ENCODE results near the gene TNFAIP8. TPM values are rescaled to one million over a fixed set of nuclear protein-coding genes. Genes with fewer than 3 reads are reported as not detected.

TNFAIP8 gene
- total RNA-seq, 2 donors from 2014 or later = 29.6 to 39.5 TPM

GRCh38 chr5:119385536-119386128, 29.8 kb downstream of the TNFAIP8 start:
- H3K4me1 Mint-ChIP-seq = peaks cover 26% of the 10 kb centered on the region
- Histone ChIP-seq H3K9me3 (ENCODE audit: control insufficient read depth, low read length) (no peaks in the 10 kb centered on the region), H3K27me3 (ENCODE audit: control insufficient read depth, insufficient read depth, low read length, poor library complexity, severe bottlenecking) (no peaks in the 10 kb centered on the region), H3K36me3 (ENCODE audit: control insufficient read depth, insufficient read depth, low read length) (no peaks in the 10 kb centered on the region), H3K4me1 (ENCODE audit: control insufficient read depth, insufficient read depth, low read length) (peaks cover 11% of the 10 kb centered on the region), H3K27ac (ENCODE audit: low read depth, low read length) (no peak overlapping the region), H3K9ac (ENCODE audit: extremely low read depth, low read length, poor library complexity, severe bottlenecking) (no peak overlapping the region), H3K4me3 (ENCODE audit: low read length) (no peak overlapping the region)
- no peak for TF ChIP-seq CTCF (conservative IDR thresholded peaks at IDR 0.05)
- no peaks in the 10 kb centered on the region for H3K27me3 Mint-ChIP-seq (ENCODE audit: insufficient read depth)
- no peaks in the 10 kb centered on the region for H3K9me3 Mint-ChIP-seq
- no peaks in the 10 kb centered on the region for H3K36me3 Mint-ChIP-seq (ENCODE audit: low read depth)
- DNase-seq = no peak
- 86 to 90% methylated on average over 2 to 3 of the region's 3 CpGs for WGBS, 2 experiments (ENCODE audit: insufficient coverage in 1 of 2, insufficient read length in 1 of 2)
- H3K4me3 Mint-ChIP-seq = no peak overlapping the region
- no peak overlapping the region for H3K27ac Mint-ChIP-seq

DNA sequence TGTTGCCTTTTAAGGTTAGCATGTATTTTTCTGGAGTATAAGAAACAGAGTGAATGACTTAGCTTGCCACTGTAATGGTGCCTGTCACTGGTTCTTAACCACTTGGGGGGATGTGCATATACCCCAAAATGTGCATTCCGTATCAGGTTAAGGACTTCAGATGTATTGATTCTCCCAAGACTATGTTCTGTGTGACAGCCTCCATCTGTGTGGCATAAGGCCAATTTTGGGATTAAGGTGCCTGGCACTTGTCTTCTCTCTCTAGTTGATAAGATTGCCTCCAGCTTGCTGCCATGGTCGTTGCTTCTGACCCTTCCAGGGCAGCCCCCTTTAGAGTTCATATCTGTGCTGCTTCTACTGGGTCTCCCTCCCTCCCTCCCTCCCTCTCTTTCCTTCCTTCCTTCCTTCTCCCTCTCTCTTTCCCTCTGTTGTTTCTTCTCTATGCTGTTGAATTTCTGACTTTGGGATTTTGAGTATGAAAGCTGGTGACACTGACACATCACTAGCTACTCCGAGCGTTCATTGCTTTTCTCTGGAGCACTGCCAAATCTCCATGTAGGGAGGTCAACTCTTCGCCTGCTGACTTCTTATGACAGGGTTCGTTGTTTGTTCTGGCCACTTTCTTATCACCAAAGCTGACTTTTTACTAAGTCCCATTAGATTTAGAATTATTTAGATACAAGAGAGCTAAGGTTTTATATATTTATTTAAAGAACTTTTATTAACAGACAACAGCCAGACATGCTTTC, 31.0 kb downstream of the TNFAIP8 start:
- H3K4me1 ChIP-seq (ENCODE audit: control insufficient read depth, insufficient read depth, low read length) = peaks cover 11% of the 10 kb centered on the region
- peaks cover 2% of the 10 kb centered on the region for H3K36me3 Mint-ChIP-seq (ENCODE audit: low read depth)
- H3K9ac ChIP-seq (ENCODE audit: extremely low read depth, low read length, poor library complexity, severe bottlenecking) = no peak overlapping the region
- peaks cover 26% of the 10 kb centered on the region for H3K4me1 Mint-ChIP-seq
- no peak for TF ChIP-seq CTCF (conservative IDR thresholded peaks at IDR 0.05)
- no peak for DNase-seq
- no peaks in the 10 kb centered on the region for H3K9me3 Mint-ChIP-seq
- no peak overlapping the region for H3K4me3 Mint-ChIP-seq
- no peaks in the 10 kb centered on the region for H3K27me3 ChIP-seq (ENCODE audit: control insufficient read depth, insufficient read depth, low read length, poor library complexity, severe bottlenecking)
- H3K36me3 ChIP-seq (ENCODE audit: control insufficient read depth, insufficient read depth, low read length) = no peaks in the 10 kb centered on the region
- H3K9me3 ChIP-seq (ENCODE audit: control insufficient read depth, low read length) = no peaks in the 10 kb centered on the region
- H3K27me3 Mint-ChIP-seq (ENCODE audit: insufficient read depth) = no peaks in the 10 kb centered on the region
- H3K4me3 ChIP-seq (ENCODE audit: low read length) = no peak overlapping the region
- WGBS, 2 experiments (ENCODE audit: insufficient coverage in 1 of 2, insufficient read length in 1 of 2) = 50 to 85% methylated on average over 3 to 6 of the region's 6 CpGs
- no peak overlapping the region for H3K27ac Mint-ChIP-seq
- H3K27ac ChIP-seq (ENCODE audit: low read depth, low read length) = no peak overlapping the region

- 86% methylated on average over 2 of the region's 2 CpGs; no CpG with 5 or more reads in 1 of the 2 experiments for WGBS, 2 experiments (ENCODE audit: insufficient coverage in 1 of 2, insufficient read length in 1 of 2)
- no peak for TF ChIP-seq CTCF (conservative IDR thresholded peaks at IDR 0.05)
- H3K36me3 Mint-ChIP-seq (ENCODE audit: low read depth) = peaks cover 10% of the 10 kb centered on the region
- Histone ChIP-seq H3K36me3 (ENCODE audit: control insufficient read depth, insufficient read depth, low read length) (peaks cover 6% of the 10 kb centered on the region), H3K4me3 (ENCODE audit: low read length) (no peak overlapping the region), H3K9ac (ENCODE audit: extremely low read depth, low read length, poor library complexity, severe bottlenecking) (no peak overlapping the region), H3K27ac (ENCODE audit: low read depth, low read length) (no peak overlapping the region), H3K27me3 (ENCODE audit: control insufficient read depth, insufficient read depth, low read length, poor library complexity, severe bottlenecking) (no peaks in the 10 kb centered on the region), H3K4me1 (ENCODE audit: control insufficient read depth, insufficient read depth, low read length) (peaks cover 8% of the 10 kb centered on the region), H3K9me3 (ENCODE audit: control insufficient read depth, low read length) (no peaks in the 10 kb centered on the region)
- no peak for DNase-seq
- peaks cover 24% of the 10 kb centered on the region for H3K4me1 Mint-ChIP-seq
- no peaks in the 10 kb centered on the region for H3K9me3 Mint-ChIP-seq
- H3K27me3 Mint-ChIP-seq (ENCODE audit: insufficient read depth) = no peaks in the 10 kb centered on the region
- no peak overlapping the region for H3K27ac Mint-ChIP-seq
- no peak overlapping the region for H3K4me3 Mint-ChIP-seq
These were observed 32.3 kb downstream of the TNFAIP8 start for GRCh38 chr5:119387945-119388618.
